ENCODE data around the gene UBE2H. TPM values are rescaled to one million over a fixed set of nuclear protein-coding genes. Genes with fewer than 3 reads are reported as not detected.
A peak's percentile ranks its signal among the peaks of the same experiment; 100 is the strongest.
"Not testable (repeated sequence)": the region's sequence is repeated elsewhere in the genome, so short reads cannot be mapped to it uniquely, and the experiment has no call there.

The UBE2H gene
- polyA plus RNA-seq, 1 donor (not counting 4 experiments of a cell fraction or from before 2014, with no cell fraction given), result 130 TPM

- Histone ChIP-seq H3K79me2 (ENCODE audit: control insufficient read depth, insufficient read depth, low read length) (peaks cover 82% of the 10 kb centered on the region), H3K9ac (ENCODE audit: control insufficient read depth, extremely low read depth, insufficient read depth, low read length) (no peak overlapping the region), H3K4me3 (ENCODE audit: control insufficient read depth in 2 of 3, extremely low read depth in 1 of 3, insufficient read depth in 2 of 3, low read depth in 1 of 3, low read length in 3 of 3) (no peak overlapping the region), H3K9me1 (ENCODE audit: control insufficient read depth, extremely low read depth, insufficient read depth, low read length) (no peaks in the 10 kb centered on the region), H3K4me2 (ENCODE audit: control insufficient read depth, extremely low read depth, insufficient read depth, low read depth, low read length) (no peak overlapping the region), H4K20me1 (ENCODE audit: control insufficient read depth, extremely low read depth, insufficient read depth, low read length) (no peaks in the 10 kb centered on the region), H3K27ac (ENCODE audit: control insufficient read depth, insufficient read depth, low read length) (peak overlapping the region; percentile 13), H2AFZ (ENCODE audit: control insufficient read depth, low read length) (no peak overlapping the region), H3K36me3 (ENCODE audit: control insufficient read depth in 2 of 2, extremely low read depth in 1 of 2, insufficient read depth in 2 of 2, low read length in 2 of 2) (peaks cover 6 to 8% of the 10 kb centered on the region in 2 experiments), H3K4me1 (ENCODE audit: control insufficient read depth, extremely low read depth, insufficient read depth, low read length) (peaks cover 24% of the 10 kb centered on the region), H3K9me3 (ENCODE audit: control insufficient read depth, low read depth, low read length) (no peaks in the 10 kb centered on the region), H3K27me3 (ENCODE audit: control insufficient read depth, extremely low read depth, insufficient read depth, low read length) (no peaks in the 10 kb centered on the region)
- dilution Hi-C loops (cut with MboI; ENCODE audit: extremely low pct_ligation_motif_present, low sequenced_read_pairs), result no loop called here
- DNase-seq (ENCODE audit: low read depth, low spot score) (no peak), FAIRE-seq (no peak)
- TF ChIP-seq CTCF (optimal IDR thresholded peaks at IDR 0.05 in 1 of 3, IDR thresholded peaks at IDR 0.05 in 1 of 3, conservative IDR thresholded peaks at IDR 0.05 in 1 of 3; ENCODE audit: extremely low read depth in 1 of 3, insufficient read depth in 2 of 3, low read length in 3 of 3), result no peak
- TF ChIP-seq EZH2 (IDR thresholded peaks at IDR 0.05; ENCODE audit: low read length), result no peak
These were observed 87.5 kb downstream of the UBE2H start for GRCh38 chr7:129865093-129865924.

- peaks cover 81% of the 10 kb centered on the region for H3K79me2 ChIP-seq (ENCODE audit: control insufficient read depth, insufficient read depth, low read length)
These were observed 88.1 kb downstream of the UBE2H start for GRCh38 chr7:129864676-129865075.

More at GRCh38 chr7:129864676-129865075, 88.1 kb downstream of the UBE2H start:
- H3K9me3 ChIP-seq (ENCODE audit: control insufficient read depth, low read depth, low read length); H3K4me2 ChIP-seq (ENCODE audit: control insufficient read depth, extremely low read depth, insufficient read depth, low read depth, low read length); DNase-seq (ENCODE audit: low read depth, low spot score); dilution Hi-C loops (cut with MboI; ENCODE audit: extremely low pct_ligation_motif_present, low sequenced_read_pairs); H3K36me3 ChIP-seq (ENCODE audit: control insufficient read depth in 2 of 2, extremely low read depth in 1 of 2, insufficient read depth in 2 of 2, low read length in 2 of 2); H3K9ac ChIP-seq (ENCODE audit: control insufficient read depth, extremely low read depth, insufficient read depth, low read length); H3K9me1 ChIP-seq (ENCODE audit: control insufficient read depth, extremely low read depth, insufficient read depth, low read length); H2AFZ ChIP-seq (ENCODE audit: control insufficient read depth, low read length); FAIRE-seq; H3K27ac ChIP-seq (ENCODE audit: control insufficient read depth, insufficient read depth, low read length); H3K4me3 ChIP-seq (ENCODE audit: control insufficient read depth in 2 of 3, extremely low read depth in 1 of 3, insufficient read depth in 2 of 3, low read depth in 1 of 3, low read length in 3 of 3); H4K20me1 ChIP-seq (ENCODE audit: control insufficient read depth, extremely low read depth, insufficient read depth, low read length); H3K27me3 ChIP-seq (ENCODE audit: control insufficient read depth, extremely low read depth, insufficient read depth, low read length): not testable (repeated sequence)
- H3K4me1 ChIP-seq (ENCODE audit: control insufficient read depth, extremely low read depth, insufficient read depth, low read length), result peaks cover 29% of the 10 kb centered on the region
